Endodermal cell (in vitro differentiated cells): ENCODE results near the gene ALDH1A3. TPM values are rescaled to one million over a fixed set of nuclear protein-coding genes. Genes with fewer than 3 reads are reported as not detected.

Experiments
- DNase-seq: peaks from one replicate; pipeline ENCODE4 v3.0.0-alpha.2; 2017
- H3K27ac ChIP-seq: 2 replicates; pipeline ENCODE4 v1.5.1; 2013; ENCODE audit warnings: mild to moderate bottlenecking, low read depth, low read length, moderate library complexity
- H3K27me3 ChIP-seq: 2 replicates; pipeline ENCODE4 v1.6.1; 2013; ENCODE audit warnings: mild to moderate bottlenecking, low read length, moderate library complexity; ENCODE audit not compliant: insufficient read depth, control insufficient read depth, poor library complexity, severe bottlenecking
- H3K36me3 ChIP-seq: 2 replicates; pipeline ENCODE4 v1.7.0; 2013; ENCODE audit warnings: mild to moderate bottlenecking, low read length, moderate library complexity; ENCODE audit not compliant: control insufficient read depth, insufficient read depth
- H3K4me1 ChIP-seq: one replicate; pipeline ENCODE4 v1.7.0; 2013; ENCODE audit warnings: low read length; ENCODE audit not compliant: control insufficient read depth, insufficient read depth
- H3K4me3 ChIP-seq: 2 replicates; pipeline ENCODE4 v1.5.1; 2013; ENCODE audit warnings: mild to moderate bottlenecking, low read length, moderate library complexity
- H3K9ac ChIP-seq: 2 replicates; pipeline ENCODE4 v1.6.1; 2013; ENCODE audit warnings: mild to moderate bottlenecking, low read length, moderate library complexity; ENCODE audit not compliant: poor library complexity, severe bottlenecking; ENCODE audit errors: extremely low read depth
- H3K9me3 ChIP-seq: 2 replicates; pipeline ENCODE4 v1.6.1; 2013; ENCODE audit warnings: mild to moderate bottlenecking, low read length, moderate library complexity; ENCODE audit not compliant: control insufficient read depth
- H3K27ac Mint-ChIP-seq: 2 replicates; pipeline ENCODE4 v1.8.0; 2020; ENCODE audit warnings: mixed read lengths
- H3K27me3 Mint-ChIP-seq: 2 replicates; pipeline ENCODE4 v1.8.0; 2021; ENCODE audit warnings: mild to moderate bottlenecking, mixed read lengths; ENCODE audit not compliant: insufficient read depth
- H3K36me3 Mint-ChIP-seq: 2 replicates; pipeline ENCODE4 v1.8.0; 2020; ENCODE audit warnings: low read depth, mixed read lengths
- H3K4me1 Mint-ChIP-seq: 2 replicates; pipeline ENCODE4 v1.8.0; 2020; ENCODE audit warnings: mixed read lengths
- H3K4me3 Mint-ChIP-seq: 2 replicates; pipeline ENCODE4 v1.8.0; 2020; ENCODE audit warnings: mild to moderate bottlenecking, moderate library complexity, mixed read lengths
- H3K9me3 Mint-ChIP-seq: 2 replicates; pipeline ENCODE4 v1.8.0; 2020; ENCODE audit warnings: mild to moderate bottlenecking, mixed read lengths
- CTCF ChIP-seq: fragments of 200-600 bp; sonication (generic); conservative IDR thresholded peaks from 2 replicates; pipeline ENCODE4 v1.5.0; 2021; ENCODE audit warnings: antibody characterized with exemption, mild to moderate bottlenecking
- WGBS, 2 experiments: methylation state at CpG; one replicate each; pipeline versions ENCODE4 v1.1.5 to v1.1.7; 2013; ENCODE audit warnings: missing lambda C conversion rate in 2 of 2, mixed read lengths in 1 of 2; ENCODE audit not compliant: insufficient coverage in 1 of 2, insufficient read length in 1 of 2; 5-methylcytosine and 5-hydroxymethylcytosine counted together
- total RNA-seq, 2 donors: library from RNA; stranded (reverse); fragmentation: NEBNext Ultra II Directional in 1 of 2; extraction: Animal tissue kit (Norgen Biotek cat#: 25700) in 1 of 2; gene quantifications; 2 replicates in 1 of 2; 3 replicates in 1 of 2; pipeline ENCODE4 v1.2.1, GENCODE V29; 2021

The ALDH1A3 gene
- total RNA-seq, 2 donors from 2014 or later, result 6.9 to 7.3 TPM

- 64 to 88% methylated on average over 5 to 9 of the region's 9 CpGs for WGBS, 2 experiments
- Histone ChIP-seq H3K27me3 (no peaks in the 10 kb centered on the region), H3K9ac (no peak overlapping the region), H3K27ac (no peak overlapping the region), H3K4me1 (peaks cover 17% of the 10 kb centered on the region), H3K4me3 (no peak overlapping the region), H3K36me3 (peaks cover 19% of the 10 kb centered on the region), H3K9me3 (no peaks in the 10 kb centered on the region)
- no peak overlapping the region for H3K27ac Mint-ChIP-seq
- peak; percentile 41 for DNase-seq
- no peak for TF ChIP-seq CTCF
- peaks cover 20% of the 10 kb centered on the region for H3K4me1 Mint-ChIP-seq
- no peaks in the 10 kb centered on the region for H3K27me3 Mint-ChIP-seq
- peaks cover 15% of the 10 kb centered on the region for H3K36me3 Mint-ChIP-seq
- H3K4me3 Mint-ChIP-seq, result no peak overlapping the region
- peaks cover 2% of the 10 kb centered on the region for H3K9me3 Mint-ChIP-seq
Observed at GRCh38 chr15:100900795-100901169, 21.2 kb downstream of the ALDH1A3 start.

GRCh38 chr15:100901296-100901695 is 21.7 kb downstream of the ALDH1A3 start:
- Mint-ChIP-seq H3K4me1 (peaks cover 20% of the 10 kb centered on the region), H3K36me3 (peaks cover 16% of the 10 kb centered on the region)
- no peak overlapping the region for H3K27ac ChIP-seq

GRCh38 chr15:100901702-100902435 is 22.2 kb downstream of the ALDH1A3 start:
- H3K9ac ChIP-seq, result no peak overlapping the region
- no peak overlapping the region for H3K27ac Mint-ChIP-seq

More at GRCh38 chr15:100901296-100901695, 21.7 kb downstream of the ALDH1A3 start:
- H3K4me1 ChIP-seq, result peaks cover 17% of the 10 kb centered on the region
- TF ChIP-seq CTCF, result no peak
- Mint-ChIP-seq H3K9me3 (peaks cover 2% of the 10 kb centered on the region), H3K4me3 (no peak overlapping the region), H3K27me3 (no peaks in the 10 kb centered on the region), H3K27ac (no peak overlapping the region)
- H3K27me3 ChIP-seq, result no peaks in the 10 kb centered on the region
- WGBS, 2 experiments, result 96 to 100% methylated on average over 2 to 3 of the region's 3 CpGs
- peaks cover 18% of the 10 kb centered on the region for H3K36me3 ChIP-seq
- DNase-seq, result peak; percentile 7
- H3K9me3 ChIP-seq, result no peaks in the 10 kb centered on the region
- H3K9ac ChIP-seq, result no peak overlapping the region
- H3K4me3 ChIP-seq, result no peak overlapping the region

More at GRCh38 chr15:100901702-100902435, 22.2 kb downstream of the ALDH1A3 start:
- Histone ChIP-seq H3K4me1 (peaks cover 17% of the 10 kb centered on the region), H3K4me3 (no peak overlapping the region), H3K27me3 (no peaks in the 10 kb centered on the region), H3K9me3 (no peaks in the 10 kb centered on the region), H3K27ac (no peak overlapping the region), H3K36me3 (peaks cover 18% of the 10 kb centered on the region)
- Mint-ChIP-seq H3K27me3 (no peaks in the 10 kb centered on the region), H3K4me1 (peaks cover 20% of the 10 kb centered on the region), H3K36me3 (peaks cover 16% of the 10 kb centered on the region), H3K4me3 (no peak overlapping the region), H3K9me3 (peaks cover 2% of the 10 kb centered on the region)
- no peak for TF ChIP-seq CTCF
- DNase-seq, result peak; percentile 33
- 93 to 94% methylated on average over 14 of the region's 14 CpGs for WGBS, 2 experiments
